GM19023 (cell line): ENCODE results near the gene HOXB2.

ENCODE experiments used
- ATAC-seq: cut with Tn5 transposase; IDR thresholded peaks from one replicate; pipeline ENCODE4 v1.9.1; 2021; ENCODE audit warnings: mild to moderate bottlenecking, moderate library complexity; ENCODE audit not compliant: unreplicated experiment

Gene HOXB2

DNA sequence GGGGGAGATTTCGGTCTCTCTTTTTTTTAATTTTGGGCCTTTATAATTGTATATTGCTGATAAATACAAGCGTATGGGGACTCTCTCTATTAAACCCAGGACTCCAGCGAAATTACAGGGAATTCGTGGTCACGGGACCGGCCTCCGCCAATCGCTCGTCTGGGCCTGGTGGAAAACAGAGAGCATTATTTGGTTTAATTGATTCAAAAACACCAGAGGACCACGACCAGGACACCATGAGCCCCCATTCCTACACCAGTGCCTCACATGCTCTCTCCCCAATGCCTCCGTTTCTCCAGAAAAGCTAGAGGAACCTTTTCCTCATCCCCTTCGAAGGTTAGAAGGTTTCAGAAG lies at the start of gene HOXB2:
Gene HOXB2, minus strand, starts transcription at position 88 of the 354 bp plus-strand sequence. CDS start 198 bp downstream, outside the sequence.
- ATAC-seq, result no peak

DNA sequence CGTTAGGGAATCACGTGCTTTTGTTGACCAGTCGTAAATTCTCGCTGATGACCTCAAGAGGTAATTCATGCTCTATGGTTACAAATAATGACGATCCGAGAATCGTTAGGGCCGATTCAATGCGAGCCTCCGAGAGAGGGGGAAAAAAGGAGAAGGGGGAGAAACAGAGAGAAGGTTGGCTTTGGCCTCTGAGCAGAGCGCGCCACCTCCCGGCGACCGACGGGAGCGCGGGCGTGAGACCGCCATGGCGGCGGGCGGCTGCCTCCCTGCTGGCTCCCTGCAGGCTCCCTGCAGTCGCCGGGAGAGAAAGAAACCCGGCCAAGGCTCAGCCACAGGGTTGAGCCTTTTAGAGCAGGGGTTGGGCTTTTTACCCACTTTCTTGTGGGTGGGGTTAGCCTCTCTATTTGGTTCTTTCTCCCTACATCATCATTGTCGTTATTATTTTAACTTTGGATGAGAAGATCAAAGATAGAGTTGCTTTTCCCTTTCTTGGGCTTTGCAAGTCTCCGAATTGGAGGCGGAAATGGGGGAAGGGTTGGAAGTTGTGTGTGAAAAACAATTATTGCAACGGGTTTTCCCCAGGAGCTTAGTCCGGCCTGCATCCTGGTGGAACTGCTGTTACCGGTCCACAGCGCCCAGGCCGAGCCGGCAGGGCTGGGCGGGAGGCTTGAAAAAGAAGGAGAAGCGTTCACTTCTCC lies 49.1 kb upstream of the HOXB2 start:
- no peak for ATAC-seq

DNA sequence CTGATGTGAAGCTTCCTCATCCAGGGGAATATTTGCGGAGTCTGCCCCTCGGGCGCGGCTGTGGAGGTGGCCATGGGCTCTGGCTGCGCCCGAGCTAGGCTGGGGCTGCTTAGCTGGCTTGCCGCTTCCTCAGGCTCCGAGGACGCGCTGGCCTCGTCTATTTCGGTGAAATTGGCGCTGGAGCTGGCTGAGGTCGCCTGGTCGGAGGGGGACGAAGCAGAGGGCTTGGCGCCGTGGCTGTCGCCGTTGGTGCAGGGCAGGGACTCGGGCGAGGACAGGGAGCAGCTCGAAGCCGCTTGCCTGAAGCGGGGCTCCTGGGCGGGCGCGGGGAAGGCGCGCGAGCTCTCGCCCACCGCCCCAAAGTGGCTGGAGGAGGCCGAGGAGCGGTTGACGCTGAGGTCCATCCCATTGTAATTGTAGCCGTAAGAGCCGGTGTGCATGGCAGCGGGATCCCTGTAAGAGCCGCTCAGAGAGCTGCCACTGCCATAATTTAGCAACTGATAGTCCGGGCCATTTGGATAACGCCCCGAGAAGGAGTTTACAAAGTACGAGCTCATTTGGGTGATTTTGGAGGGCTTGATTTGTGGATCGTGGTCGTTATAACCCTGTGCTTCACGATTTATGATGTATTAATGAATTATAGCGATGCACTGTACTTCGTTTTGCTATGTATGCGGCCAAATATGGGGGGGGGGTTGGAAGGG lies 48.4 kb upstream of the HOXB2 start, which contains the start of gene HOXB5:
Gene HOXB5, minus strand, starts transcription at position 654 of the 704 bp plus-strand sequence. Its CDS starts 97 bp downstream, at position 557.
- no peak for ATAC-seq

DNA sequence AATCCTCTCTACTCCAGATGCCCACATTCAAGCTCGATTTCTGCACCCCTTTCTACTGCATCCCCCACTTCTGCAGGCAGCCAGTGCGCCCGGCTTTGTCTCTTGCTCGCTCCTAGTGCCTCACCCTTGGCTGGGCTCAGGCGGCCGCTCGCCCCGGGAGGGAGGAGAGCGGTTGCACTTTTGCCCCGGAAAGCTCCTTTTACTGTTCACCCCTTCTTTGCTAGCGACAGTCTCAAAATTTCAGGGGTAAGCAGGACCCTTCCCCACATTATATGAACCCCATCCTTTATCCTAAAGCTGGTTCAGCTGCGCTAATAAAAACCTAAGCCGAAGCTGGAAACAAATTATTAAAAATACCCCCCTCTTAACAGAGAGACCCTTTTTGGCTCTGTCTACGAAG lies 47.7 kb upstream of the HOXB2 start:
- ATAC-seq, result no peak

DNA sequence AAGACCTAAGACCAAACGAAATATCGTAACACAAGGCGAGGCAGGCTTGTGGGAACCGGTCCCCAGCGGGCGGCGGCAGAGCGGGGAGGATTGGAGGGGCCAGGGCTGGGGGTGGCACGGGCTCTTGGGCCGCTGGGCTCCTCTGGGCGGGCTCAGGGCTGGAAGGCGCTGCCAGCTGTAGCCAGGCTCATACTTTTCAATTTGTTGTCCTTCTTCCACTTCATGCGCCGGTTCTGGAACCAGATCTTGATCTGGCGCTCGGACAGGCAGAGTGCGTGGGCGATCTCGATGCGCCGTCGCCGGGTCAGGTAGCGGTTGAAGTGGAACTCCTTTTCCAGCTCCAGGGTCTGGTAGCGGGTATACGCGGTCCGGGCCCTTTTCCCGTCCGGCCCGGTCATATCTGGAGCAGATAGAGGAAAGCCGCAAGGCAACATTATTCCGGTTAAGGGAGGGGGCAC lies 47.2 kb upstream of the HOXB2 start:
- ATAC-seq, result no peak

DNA sequence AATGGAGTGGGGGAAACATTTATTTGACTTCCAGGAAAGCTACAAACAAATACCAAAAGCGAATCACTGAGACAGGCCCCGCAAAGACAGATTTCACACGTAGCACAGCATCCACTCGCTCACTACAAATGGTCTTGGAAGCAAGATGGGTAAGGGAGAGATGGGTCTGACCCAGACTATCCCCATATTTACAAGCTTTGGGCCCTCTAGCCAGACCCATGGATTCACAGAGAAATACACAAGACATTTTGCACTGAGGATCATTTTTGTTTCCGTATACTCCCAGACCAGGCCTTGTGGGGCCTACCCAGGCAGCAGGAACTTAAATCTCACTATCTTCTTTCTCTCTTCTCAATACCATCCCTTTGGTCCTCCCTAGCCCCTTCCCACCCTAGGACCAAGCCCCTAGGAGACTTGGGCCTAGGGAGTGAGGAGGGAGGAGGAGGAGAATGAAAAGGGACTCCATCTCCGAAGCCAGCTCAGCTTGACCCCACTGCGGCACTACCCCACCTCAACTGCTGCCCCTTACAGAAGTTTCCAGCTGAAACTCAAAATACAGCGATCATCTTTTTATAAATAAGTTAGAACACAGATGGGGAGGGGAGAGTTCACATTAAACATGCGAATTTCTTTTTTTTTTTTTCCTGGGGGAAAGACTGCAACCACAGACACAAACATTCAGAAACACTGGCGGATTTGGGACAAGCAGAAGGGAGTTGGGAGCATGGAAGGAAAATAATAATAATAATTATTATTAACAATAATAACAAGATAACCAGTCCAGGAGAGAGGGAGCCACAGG lies 46.5 kb upstream of the HOXB2 start:
- ATAC-seq, result no peak

DNA sequence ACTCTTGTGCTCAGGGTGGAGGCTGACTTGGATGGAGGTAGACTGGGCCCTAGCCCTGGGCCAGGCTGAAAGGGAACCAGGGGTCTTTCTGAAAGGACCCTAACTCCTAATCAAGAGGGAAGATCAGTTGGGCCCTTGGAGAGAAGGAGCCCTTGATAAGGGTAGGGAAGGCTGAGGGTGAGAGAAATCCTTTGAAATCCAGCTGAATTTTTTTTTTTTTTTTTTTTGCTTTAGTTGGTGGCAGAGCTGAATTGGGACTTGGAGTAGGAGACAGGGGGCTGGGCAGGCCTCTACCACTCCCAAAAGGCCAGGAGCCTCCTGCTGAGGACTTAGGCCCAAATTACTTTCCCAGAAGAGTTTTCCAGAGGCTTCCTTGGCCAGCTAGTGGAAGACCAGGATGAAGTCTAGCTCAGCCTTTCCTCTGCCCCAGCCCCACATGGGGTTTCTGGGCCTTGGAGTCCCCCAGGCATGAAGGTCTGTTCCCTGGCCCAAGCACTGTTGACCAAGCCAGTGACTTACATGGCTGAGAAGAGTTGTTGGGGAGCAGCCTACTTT lies 45.8 kb upstream of the HOXB2 start:
- no peak for ATAC-seq

DNA sequence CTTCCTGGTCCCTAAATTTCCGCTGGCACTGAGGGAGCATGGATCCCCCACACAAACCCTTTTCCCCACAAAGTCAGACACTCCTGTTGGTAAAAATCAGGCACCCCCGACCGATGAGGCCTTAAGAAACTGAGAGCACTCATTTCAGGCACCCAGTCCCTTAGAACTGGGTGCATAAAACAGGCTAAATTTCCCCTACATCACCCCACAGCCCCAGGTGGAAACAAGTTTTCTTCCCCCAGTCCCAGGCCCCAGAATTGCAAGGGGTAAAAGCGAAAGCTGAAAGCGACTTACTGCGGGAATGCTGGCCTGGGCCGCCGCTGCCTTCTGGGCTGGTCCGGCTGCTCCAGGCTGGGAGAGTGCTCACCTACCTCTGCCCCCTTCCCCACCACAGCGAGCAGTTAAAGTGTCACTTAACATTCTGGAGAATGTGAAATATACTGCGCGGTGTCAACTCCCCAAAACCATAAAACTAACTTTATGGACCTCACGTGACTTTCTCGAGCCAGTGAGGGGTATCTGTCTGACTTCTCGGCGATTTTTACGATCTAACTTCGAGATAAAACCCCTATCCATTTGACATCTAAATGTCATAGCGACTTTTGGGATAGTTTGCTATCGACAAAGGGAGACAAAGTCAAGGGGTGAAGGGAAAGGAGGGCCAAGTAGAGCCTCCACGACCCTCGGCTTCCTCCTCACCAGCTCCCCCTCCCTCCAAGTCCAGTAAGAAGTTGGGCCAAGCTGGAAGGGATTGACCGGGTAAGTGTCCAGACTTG lies 45.1 kb upstream of the HOXB2 start, which contains the start of gene HOXB3:
Gene HOXB3, minus strand, starts transcription at position 411 of the 776 bp plus-strand sequence. CDS start 37,767 bp downstream, outside the sequence.
- no peak for ATAC-seq

DNA sequence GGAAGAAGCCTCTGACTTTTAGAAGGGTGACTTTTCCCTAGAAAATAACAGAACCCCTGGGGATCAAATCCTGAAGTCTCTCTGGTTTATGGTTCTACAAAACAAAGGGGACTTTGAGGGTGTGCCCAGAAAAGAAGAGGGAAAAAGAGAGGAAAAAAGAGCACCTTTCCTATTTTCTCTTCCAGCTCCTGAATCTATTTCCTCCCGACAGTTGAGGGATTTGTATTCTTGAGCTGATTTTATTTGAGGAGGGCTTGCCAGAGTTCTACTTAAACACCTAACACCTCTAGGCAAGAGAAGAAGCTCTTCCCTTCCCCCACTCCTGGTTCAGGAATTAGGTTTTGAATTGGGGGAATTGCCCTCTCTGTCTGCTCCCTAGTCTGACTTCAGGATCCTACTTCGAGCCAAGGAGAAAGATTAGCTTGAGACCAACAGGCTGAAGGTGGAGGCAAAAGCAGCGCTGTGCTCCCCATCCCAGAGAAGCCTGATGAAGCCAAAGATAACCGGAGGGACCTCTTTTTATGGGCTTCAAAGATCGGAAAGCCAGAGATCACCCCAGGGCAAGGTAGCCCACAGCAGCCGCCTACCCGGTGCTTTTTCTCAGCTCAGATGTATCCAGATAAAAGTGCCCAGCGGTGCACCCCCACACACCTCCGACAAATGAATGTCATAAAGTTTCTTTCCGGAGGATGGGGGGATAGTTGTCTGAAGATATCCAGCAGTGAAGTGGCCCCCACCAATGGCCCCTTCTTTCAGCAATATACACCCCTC lies 44.3 kb upstream of the HOXB2 start:
- no peak for ATAC-seq

DNA sequence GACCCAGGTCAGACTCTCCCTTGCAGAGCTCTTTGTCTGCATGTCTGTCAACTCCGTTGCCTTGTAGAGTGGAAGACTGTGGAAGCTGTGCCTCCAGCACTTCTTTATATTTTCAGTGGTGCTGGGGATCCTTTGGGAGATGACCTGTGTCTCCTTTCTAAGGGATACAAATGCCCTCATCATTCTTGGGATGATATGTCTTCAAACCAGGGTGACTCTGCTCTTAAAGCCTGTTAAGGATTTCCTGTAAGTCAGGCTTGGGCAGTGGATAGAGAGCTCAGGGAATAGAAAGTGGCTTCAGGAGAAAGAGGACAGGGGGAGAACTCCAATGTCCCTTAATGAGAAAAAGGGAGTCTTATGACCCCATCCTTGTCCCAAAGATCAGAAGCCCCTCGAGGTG lies 43.6 kb upstream of the HOXB2 start:
- ATAC-seq, result no peak

DNA sequence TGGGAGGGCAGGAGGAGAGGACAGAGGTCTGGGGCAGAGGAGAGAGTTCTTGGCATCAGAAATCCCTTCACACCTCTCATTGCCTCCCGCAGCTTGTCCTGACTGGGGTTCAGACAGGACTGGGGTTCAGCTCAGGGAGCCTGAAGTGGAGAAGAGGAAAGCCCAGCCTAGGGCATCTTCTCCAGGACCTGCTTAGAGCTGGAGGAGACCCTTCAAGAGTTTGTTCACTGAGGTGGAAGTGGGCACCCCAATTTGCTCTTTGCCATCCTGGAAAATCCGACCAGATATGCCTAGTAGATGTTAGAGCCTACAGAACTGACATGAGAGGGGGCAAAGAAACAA lies 43.1 kb upstream of the HOXB2 start:
- no peak for ATAC-seq

DNA sequence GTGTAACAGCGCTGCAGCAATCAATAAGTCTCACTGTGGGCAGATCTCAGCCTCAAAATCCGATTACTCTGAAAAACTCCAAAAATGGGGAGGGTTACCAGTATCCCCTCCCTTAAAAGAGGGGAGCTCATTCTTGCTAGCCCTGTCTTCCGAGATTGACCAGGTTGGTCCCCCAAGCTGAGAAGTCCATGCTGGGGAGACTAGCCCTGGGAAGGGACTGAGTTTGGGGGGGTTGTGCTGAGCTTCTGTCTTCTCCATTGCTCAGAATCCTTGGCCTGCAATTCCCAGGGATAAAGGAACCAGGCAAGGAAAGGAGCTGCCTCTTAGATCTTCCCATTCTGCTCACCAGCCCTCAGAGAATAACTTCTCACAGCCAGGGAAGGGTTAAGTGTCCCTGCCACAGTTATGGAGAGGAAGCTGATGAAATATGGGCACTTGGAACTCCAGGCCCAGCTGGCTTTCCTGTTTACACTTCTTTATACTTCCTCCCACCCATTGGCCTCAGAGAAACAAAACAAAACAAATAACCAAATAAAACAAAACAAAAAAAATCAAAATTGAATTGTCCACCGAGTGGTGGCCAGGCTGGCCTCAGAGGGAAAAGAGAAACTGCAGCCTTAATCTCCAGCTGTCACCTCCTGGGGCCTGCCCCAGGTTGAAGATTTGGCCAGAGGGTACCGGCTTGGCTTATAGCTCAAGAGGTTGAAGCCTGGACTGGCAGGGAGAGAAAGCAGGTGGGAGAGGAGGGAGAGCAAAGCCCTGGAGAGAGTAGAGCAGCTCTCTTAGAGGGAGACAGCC lies 42.6 kb upstream of the HOXB2 start:
- ATAC-seq, result no peak

DNA sequence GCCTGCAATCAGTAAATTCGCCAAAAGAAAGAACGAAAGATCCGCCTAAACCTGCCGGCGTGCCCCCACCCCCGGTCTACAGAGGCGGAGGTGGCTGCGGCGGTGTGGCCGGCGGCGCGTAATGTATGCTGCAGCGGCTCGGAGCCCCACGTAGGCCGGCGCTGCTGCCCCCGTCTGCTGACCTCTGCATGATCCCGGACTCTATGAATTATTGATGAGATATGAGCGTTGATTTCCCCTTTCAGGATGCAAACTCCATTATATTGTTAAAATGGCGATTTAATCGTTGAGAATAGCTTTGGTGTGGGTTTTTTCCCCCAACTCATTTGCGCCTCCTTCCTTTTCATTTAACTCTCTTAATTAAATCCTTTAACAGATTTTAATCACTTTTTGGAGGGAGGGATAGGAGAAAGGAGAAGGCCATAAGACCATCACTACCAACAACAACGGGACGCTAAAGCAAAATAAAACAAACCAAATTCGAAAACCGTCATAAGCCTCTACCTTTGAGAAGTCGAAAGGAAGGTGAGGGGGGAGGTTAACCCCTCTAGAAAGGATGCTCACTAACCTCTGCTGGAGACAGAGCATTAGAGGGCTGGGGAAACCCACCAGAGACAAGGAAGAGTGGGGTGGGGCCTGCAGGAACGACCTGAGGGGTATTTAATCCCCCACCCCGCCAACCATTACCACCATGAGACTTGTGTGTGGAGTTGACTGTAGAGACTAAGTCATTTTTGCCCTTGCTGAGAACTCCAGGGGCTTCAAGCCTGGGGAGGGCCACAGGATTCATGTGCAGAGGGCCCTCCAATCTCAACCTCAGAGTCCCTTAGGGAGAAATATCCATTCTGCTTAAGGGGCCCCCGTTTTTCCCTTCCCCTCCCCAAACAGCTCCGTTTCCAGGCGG lies 41.7 kb upstream of the HOXB2 start:
- no peak for ATAC-seq

DNA sequence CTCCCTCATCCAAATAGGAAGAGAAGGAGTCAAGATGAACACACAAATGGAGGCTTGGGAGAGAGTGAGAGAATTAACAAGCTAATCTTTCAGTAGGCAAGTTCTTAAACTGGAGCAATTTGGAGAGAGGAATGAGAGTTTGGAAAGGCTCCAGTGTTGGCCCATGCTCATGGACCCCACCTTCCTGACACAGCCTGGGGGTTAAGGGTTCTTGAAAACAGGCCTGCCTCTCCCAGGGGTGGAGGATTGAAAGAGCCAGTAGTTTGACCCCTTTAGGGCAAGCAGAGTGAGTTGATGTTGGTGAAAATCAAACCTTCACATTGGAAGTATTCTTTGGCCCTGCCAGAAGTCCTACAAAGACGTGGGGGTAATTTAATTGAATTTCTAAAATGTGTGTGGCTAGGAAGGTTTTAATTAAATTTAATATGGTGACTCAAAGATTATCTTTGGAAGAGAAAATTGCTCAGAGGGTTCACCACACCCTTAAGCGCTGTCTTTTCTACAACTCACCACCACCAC lies 39.4 kb upstream of the HOXB2 start:
- ATAC-seq, result no peak

DNA sequence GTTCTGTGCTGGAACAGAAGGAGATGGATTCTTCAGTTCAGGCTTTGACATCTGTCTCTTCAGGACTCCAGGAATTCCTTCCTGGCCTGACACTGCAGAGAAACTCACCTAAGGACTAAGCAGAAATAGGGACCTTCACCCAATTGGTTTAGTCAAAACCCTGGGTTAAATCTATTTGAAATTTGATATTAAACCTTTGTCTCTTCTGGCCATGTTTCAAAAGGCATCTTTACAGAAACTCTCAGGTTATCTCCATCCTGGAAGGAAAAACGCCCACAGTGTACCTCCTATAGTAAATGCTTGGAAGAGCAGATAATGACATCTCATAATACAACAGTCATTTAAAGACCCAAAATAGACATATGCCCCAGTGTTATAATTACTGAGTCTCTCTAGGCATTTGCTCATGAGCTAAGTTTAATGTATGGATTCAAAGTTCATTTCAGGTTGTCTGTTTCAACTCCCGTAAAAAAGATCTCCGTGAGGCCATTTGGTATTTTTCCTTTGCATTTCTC lies 38.9 kb upstream of the HOXB2 start:
- no peak for ATAC-seq

DNA sequence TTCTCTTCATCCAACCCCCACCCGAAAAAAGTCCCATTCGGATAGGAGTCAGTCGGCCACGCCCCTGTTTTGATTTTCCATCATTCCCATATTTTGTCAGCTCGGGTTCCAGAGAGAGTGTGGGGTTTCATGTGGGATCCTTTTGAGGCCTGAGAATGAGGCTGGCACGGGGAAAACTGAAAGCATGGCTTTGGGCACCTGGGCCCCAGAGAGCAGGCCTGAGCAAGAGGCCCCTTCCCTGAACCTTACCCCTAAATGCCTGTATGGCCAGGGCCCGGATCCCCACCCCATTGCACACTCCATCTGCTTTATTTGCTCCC lies 37.8 kb upstream of the HOXB2 start:
- no peak for ATAC-seq

DNA sequence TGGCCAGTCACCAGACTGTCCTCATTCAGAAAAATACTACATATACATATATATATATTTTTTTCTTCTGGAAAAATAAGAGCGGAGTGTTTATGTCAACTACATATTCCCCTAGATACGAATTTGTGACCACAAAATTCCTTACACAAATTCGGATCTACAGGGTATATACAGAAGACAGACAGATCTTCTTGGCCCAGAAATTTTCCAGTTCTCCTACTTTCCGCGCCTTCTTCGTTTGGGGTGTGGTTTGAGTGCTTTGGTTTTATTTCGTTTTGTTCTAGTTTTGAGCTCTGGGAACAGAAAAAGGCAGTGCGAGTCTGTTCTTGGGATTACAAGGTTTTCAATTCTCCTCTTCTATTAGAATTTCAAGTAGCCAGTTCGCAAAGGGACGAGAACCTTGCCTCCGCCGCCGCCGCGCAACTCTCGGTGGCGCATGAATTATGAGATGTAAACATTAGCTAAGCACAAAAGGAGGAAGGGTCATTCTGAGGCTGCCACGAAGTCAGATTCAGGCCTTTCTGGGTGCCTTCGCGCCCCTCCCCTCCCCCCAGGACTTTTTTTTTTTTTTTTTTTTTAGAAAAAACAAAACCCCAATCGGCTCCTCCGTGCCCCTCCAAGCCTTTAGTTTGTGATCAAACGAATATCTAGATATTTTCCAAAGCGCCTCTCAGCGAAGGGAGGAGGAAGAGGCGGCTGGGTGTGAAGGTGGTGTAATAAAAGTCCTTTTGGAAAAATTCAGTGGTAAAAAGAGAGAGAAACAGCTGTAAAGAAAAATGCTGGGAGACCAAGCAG lies 35.0 kb upstream of the HOXB2 start:
- no peak for ATAC-seq
